MCF 10A (cell line): ENCODE data around the gene XIRP1. TPM values are rescaled to one million over a fixed set of nuclear protein-coding genes. Genes with fewer than 3 reads are reported as not detected.
A peak's percentile ranks its signal among the peaks of the same experiment; 100 is the strongest.

Experiments
- BruUV-seq: library from RNA; stranded (reverse); fragments of 400-500 nt; replicated peaks from 2 replicates; lab custom pipeline; 2021; lab: Mats Ljungman, UMichigan
- CTCF ChIA-PET: fragments of 300-600 bp; sonication (Branson Sonifier 250); formaldehyde crosslinking; extraction: SDS; loops from one replicate; lab custom pipeline; 2021; ENCODE audit warnings: antibody characterized with exemption, inconsistent platforms; lab: Yijun Ruan, JAX
- POLR2A ChIA-PET: fragments of 300-600, 350-650 bp; sonication (Branson Sonifier 250); formaldehyde crosslinking; extraction: SDS; loops from one replicate; lab custom pipeline; 2020; ENCODE audit warnings: antibody characterized with exemption, inconsistent platforms; lab: Yijun Ruan, JAX
- DNase-seq: peaks from one replicate; pipeline ENCODE4 v3.0.0-alpha.2; 2018; ENCODE audit not compliant: unreplicated experiment
- H3K27ac Mint-ChIP-seq: one replicate; pipeline ENCODE4 v1.8.0; 2022; ENCODE audit warnings: mild to moderate bottlenecking, low read depth, mixed read lengths; ENCODE audit not compliant: unreplicated experiment
- H3K27me3 Mint-ChIP-seq: one replicate; pipeline ENCODE4 v1.8.0; 2022; ENCODE audit warnings: mixed read lengths; ENCODE audit not compliant: insufficient read depth, unreplicated experiment
- H3K36me3 Mint-ChIP-seq: one replicate; pipeline ENCODE4 v1.8.0; 2022; ENCODE audit warnings: mild to moderate bottlenecking, moderate library complexity, mixed read lengths; ENCODE audit not compliant: insufficient read depth, unreplicated experiment
- H3K4me1 Mint-ChIP-seq: one replicate; pipeline ENCODE4 v1.8.0; 2022; ENCODE audit warnings: mixed read lengths; ENCODE audit not compliant: insufficient read depth, unreplicated experiment
- H3K4me3 Mint-ChIP-seq: one replicate; pipeline ENCODE4 v1.8.0; 2022; ENCODE audit warnings: mild to moderate bottlenecking, moderate library complexity, mixed read lengths; ENCODE audit not compliant: unreplicated experiment
- H3K9me3 Mint-ChIP-seq: one replicate; pipeline ENCODE4 v1.8.0; 2022; ENCODE audit warnings: mixed read lengths; ENCODE audit not compliant: unreplicated experiment
- intact Hi-C: fragments of 100-400 bp; cut with micrococcal nuclease; formaldehyde crosslinking; loops from 2 replicates; pipeline ENCODE4 v1.14.1; 2022
- total RNA-seq: library from RNA; stranded (reverse); gene quantifications from 2 replicates; pipeline ENCODE4 v1.2.3, GENCODE V29; 2022
- TF ChIP-seq, protein P1 (sequence below): fragments of 200-600 bp; IDR thresholded peaks from one replicate; pipeline ENCODE4 v1.8.0; 2022; ENCODE audit warnings: antibody characterized with exemption, mild to moderate bottlenecking; ENCODE audit not compliant: unreplicated experiment

Gene XIRP1
- total RNA-seq, 1 experiment from 2014 or later = not detected

DNA sequence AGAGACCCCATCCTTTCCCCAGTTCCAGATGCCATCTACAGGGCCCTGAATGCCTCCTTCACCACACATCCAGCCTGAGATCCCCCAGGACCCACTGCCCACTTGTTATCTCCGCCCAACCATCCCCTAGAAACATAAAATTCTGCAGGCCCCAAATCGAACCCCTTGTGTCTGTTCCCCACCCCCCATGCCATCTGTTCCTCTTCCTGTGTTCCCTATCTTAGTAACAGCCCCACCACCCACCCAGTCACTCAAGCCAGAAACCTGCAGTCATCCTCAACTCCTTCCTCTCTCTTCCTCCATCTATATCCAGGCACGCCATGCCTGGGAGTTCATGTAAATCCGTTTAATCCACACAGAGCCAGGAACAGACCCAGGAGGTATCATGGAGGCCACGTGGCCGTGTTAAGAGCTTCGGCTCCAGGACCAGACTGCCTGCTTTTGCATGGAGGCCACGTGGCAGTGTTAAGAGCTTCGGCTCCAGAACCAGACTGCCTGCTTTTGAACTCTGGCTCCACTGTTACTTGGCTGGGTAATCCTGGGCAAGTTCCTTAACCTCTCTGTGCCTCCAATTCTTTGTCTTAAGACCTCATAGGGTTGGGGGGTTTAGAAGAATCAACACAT, 43.8 kb downstream of the XIRP1 start:
- Mint-ChIP-seq H3K4me3 (peak overlapping the region; percentile 7), H3K27ac (peak overlapping the region; percentile 66), H3K9me3 (no peaks in the 10 kb centered on the region), H3K36me3 (peaks cover 34% of the 10 kb centered on the region), H3K27me3 (no peaks in the 10 kb centered on the region), H3K4me1 (peaks cover 68% of the 10 kb centered on the region)
- ChIA-PET CTCF (interaction anchor here (1.0 to 3.3 kb wide), 4 partner anchors 22 to 143 kb away, joined by 3 to 12 read pairs (median 8); no protein-coding TSS in a partner anchor), POLR2A (no interaction called here)
- intact Hi-C loops = no loop called here
- DNase-seq = no peak
- no TSS peak for BruUV-seq
- TF ChIP-seq, protein P1, sequence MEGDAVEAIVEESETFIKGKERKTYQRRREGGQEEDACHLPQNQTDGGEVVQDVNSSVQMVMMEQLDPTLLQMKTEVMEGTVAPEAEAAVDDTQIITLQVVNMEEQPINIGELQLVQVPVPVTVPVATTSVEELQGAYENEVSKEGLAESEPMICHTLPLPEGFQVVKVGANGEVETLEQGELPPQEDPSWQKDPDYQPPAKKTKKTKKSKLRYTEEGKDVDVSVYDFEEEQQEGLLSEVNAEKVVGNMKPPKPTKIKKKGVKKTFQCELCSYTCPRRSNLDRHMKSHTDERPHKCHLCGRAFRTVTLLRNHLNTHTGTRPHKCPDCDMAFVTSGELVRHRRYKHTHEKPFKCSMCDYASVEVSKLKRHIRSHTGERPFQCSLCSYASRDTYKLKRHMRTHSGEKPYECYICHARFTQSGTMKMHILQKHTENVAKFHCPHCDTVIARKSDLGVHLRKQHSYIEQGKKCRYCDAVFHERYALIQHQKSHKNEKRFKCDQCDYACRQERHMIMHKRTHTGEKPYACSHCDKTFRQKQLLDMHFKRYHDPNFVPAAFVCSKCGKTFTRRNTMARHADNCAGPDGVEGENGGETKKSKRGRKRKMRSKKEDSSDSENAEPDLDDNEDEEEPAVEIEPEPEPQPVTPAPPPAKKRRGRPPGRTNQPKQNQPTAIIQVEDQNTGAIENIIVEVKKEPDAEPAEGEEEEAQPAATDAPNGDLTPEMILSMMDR = no peak

DNA sequence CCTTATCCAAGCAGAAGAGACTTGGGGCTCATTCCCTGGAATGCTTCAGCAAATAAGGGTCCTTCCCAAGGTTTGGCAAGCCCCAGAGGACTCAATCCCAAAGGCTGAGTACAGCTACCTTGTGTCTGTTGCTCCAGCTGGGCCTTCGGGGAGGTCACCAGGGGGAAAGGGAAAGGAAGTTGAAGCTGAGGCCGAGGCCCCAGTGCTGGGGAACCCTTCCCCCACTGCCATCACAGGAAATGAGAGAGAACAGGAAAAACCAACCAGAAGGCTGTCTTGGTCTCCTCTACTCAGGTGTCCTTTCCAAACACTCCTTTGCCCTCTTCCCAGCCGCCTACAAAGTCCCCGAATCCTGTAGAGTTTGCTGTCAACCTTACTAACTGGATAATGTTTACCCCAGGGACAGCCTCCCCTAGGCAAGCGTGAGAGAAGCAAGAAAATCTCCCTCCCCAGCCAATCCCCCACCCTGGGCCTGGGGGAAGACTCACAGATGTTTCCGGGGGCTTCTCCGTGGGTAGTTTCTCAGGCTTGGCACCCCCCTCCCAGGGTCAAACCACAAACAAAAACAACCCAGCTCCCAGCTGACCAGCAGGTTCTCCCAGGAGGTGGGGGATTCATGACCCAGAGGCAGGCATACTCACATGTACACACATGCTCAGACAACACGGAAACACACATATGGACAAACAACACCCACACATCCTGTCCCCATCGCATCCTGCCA, 44.5 kb downstream of the XIRP1 start:
- Mint-ChIP-seq H3K27ac (peak overlapping the region; percentile 66), H3K9me3 (no peaks in the 10 kb centered on the region), H3K27me3 (no peaks in the 10 kb centered on the region), H3K4me3 (peak overlapping the region; percentile 37), H3K36me3 (peaks cover 41% of the 10 kb centered on the region), H3K4me1 (peaks cover 68% of the 10 kb centered on the region)
- DNase-seq = no peak
- BruUV-seq = no TSS peak
- TF ChIP-seq, protein P1 = no peak
- ChIA-PET POLR2A (interaction anchor here (1.9 kb wide), 1 partner anchor 19 kb away, joined by 5 read pairs; no protein-coding TSS in a partner anchor), CTCF (interaction anchor here (0.8 to 3.3 kb wide), 6 partner anchors 19 to 171 kb away, joined by 3 to 12 read pairs (median 6); no protein-coding TSS in a partner anchor)
- intact Hi-C loops = loop anchor here (1.0 kb wide), 1 partner anchor 22 kb away; no protein-coding TSS in a partner anchor

DNA sequence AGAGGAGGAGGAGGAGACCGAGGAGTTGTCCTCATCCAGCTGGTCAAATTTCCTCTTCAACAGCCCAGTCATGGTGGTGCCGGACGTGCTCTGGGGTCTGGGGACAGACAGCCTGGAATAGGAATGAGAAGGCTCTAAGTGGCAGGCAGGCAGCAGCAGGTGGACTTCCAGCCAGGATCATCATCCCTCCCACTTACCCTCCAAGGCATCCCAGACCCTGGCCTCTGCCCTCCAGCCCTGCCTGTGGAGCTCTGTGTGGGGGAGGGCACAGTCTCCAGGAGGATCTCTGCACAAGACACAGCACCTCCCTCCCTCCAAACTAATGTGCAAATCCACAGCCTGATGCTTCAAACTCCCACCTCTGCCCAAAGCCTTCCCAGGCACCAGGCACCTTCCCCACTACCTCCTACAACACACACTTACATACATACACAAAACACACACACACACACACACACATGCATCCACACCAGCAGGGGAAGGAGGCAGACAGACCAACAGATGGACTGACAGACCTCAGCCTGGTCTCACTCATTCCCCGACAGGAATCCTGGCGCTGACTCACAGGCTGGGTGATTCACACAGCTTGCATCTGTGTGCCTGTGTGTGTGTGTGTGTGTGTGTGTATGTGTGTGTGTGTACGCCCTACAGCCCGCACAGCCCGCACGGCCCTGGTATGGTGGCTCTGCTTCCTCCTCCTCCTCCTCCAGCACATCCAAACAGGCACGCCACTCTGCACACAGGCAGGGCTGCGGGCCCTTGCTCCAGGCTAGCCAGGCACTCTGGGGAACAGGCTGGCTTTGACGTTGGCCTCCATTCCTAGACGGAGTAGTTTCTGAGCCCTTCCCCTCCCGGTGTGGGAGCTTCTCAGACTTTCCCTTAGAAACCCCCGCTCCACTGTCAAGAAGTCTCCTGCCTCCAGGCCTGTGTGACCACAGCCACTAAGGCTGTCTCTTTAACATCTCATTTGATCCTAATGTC, 45.5 kb downstream of the XIRP1 start:
- H3K36me3 Mint-ChIP-seq = peaks cover 47% of the 10 kb centered on the region
- ChIA-PET CTCF (interaction anchor here (0.5 to 1.7 kb wide), 8 partner anchors 20 to 172 kb away, joined by 3 to 7 read pairs (median 4); no protein-coding TSS in a partner anchor), POLR2A (interaction anchor here (0.6 to 1.9 kb wide), 3 partner anchors 20 to 50 kb away, joined by 3 to 5 read pairs (median 3); no protein-coding TSS in a partner anchor)

More for the DNA sequence above, 45.5 kb downstream of the XIRP1 start:
- TF ChIP-seq, protein P1 = no peak
- no TSS peak for BruUV-seq
- H3K27ac Mint-ChIP-seq = peak overlapping the region; percentile 66
- peak overlapping the region; percentile 37 for H3K4me3 Mint-ChIP-seq
- H3K4me1 Mint-ChIP-seq = peaks cover 61% of the 10 kb centered on the region
- DNase-seq = peak; percentile 97
- no peaks in the 10 kb centered on the region for H3K27me3 Mint-ChIP-seq
- intact Hi-C loops = loop anchor here (1.0 kb wide), 1 partner anchor 21 kb away; no protein-coding TSS in a partner anchor
- H3K9me3 Mint-ChIP-seq = no peaks in the 10 kb centered on the region
